Measurements from ENCODE around the gene SRP68. TPM values are rescaled to one million over a fixed set of nuclear protein-coding genes. Genes with fewer than 3 reads are reported as not detected.

The SRP68 gene
- total and polyA plus RNA-seq, 2 donors (not counting 1 experiment from before 2014, with no cell fraction given) = 29.6 to 82.3 TPM

GRCh38 chr17:76115138-76115754 lies 42.9 kb upstream of the SRP68 start:
- Histone ChIP-seq H3K27ac (ENCODE audit: low read length in 2 of 2) (no peak overlapping the region), H3K36me3 (replicated peaks in 1 of 2; ENCODE audit: control extremely low read depth in 1 of 2, control insufficient read depth in 1 of 2, extremely low read depth in 1 of 2, insufficient read depth in 2 of 2, low read length in 1 of 2) (no peaks in the 10 kb centered on the region), H3K79me2 (ENCODE audit: control insufficient read depth, insufficient read depth, low read length) (no peaks in the 10 kb centered on the region), H3K4me1 (ENCODE audit: control insufficient read depth in 2 of 2, insufficient read depth in 2 of 2, low read length in 2 of 2) (no peaks in the 10 kb centered on the region), H3K4me2 (replicated peaks; ENCODE audit: low read depth, low read length, poor library complexity, severe bottlenecking) (no peak overlapping the region), H3K27me3 (replicated peaks in 1 of 4; ENCODE audit: control extremely low read depth in 1 of 4, control insufficient read depth in 3 of 4, insufficient read depth in 4 of 4, low read length in 3 of 4) (peaks cover 0 to 6% (median 0%) of the 10 kb centered on the region in 4 experiments), H2AFZ (ENCODE audit: insufficient read depth, low read depth, low read length, poor library complexity, severe bottlenecking) (no peak overlapping the region), H3K9ac (ENCODE audit: low read length) (no peak overlapping the region), H3K9me3 (ENCODE audit: control extremely low read depth in 1 of 3, control insufficient read depth in 2 of 3, insufficient read depth in 1 of 3, low read length in 2 of 3) (no peaks in the 10 kb centered on the region), H3K4me3 (ENCODE audit: control extremely low read depth in 1 of 5, extremely low read depth in 1 of 5, insufficient read depth in 1 of 5, low read depth in 2 of 5, low read length in 4 of 5) (no peak overlapping the region), H4K20me1 (ENCODE audit: control insufficient read depth, insufficient read depth, low read length, poor library complexity, severe bottlenecking) (no peaks in the 10 kb centered on the region)
- Mint-ChIP-seq H3K27ac (no peak overlapping the region), H3K9me3 (ENCODE audit: insufficient read depth) (no peaks in the 10 kb centered on the region), H3K4me3 (no peak overlapping the region), H3K4me1 (no peaks in the 10 kb centered on the region), H3K27me3 (no peaks in the 10 kb centered on the region)
- 100% methylated on average over 3 of the region's 7 CpGs for WGBS (ENCODE audit: insufficient coverage)
- POLR2A ChIA-PET = interaction anchor here (0.5 kb wide), 1 partner anchor 165 kb away, joined by 5 read pairs; no protein-coding TSS in a partner anchor
- CTCF ChIA-PET = interaction anchor here (1.4 to 16.8 kb wide), 3 partner anchors 159 to 189 kb away, joined by 3 to 435 read pairs (median 3); no protein-coding TSS in a partner anchor
- DNase-seq (no peak), ATAC-seq (ENCODE audit: low read depth) (no peak)
- no peak for TF ChIP-seq CTCF (IDR thresholded peaks at IDR 0.05)
- no peak for TF ChIP-seq EZH2 (IDR thresholded peaks at IDR 0.05; ENCODE audit: borderline replicate concordance, insufficient read depth, low read depth, low read length, poor library complexity, severe bottlenecking)
- intact Hi-C loops (cut with micrococcal nuclease) = no loop called here

- H3K4me1 ChIP-seq (ENCODE audit: control insufficient read depth in 2 of 2, insufficient read depth in 2 of 2, low read length in 2 of 2) = no peaks in the 10 kb centered on the region
- ChIA-PET POLR2A (no interaction called here), CTCF (interaction anchor here (3.2 kb wide), 1 partner anchor 167 kb away, joined by 13 read pairs; no protein-coding TSS in a partner anchor)
- H3K4me3 ChIP-seq (ENCODE audit: control extremely low read depth in 1 of 5, extremely low read depth in 1 of 5, insufficient read depth in 1 of 5, low read depth in 2 of 5, low read length in 4 of 5) = no peak overlapping the region
- DNase-seq (no peak), ATAC-seq (ENCODE audit: low read depth) (no peak)
- 71% methylated on average over 2 of the region's 2 CpGs for WGBS (ENCODE audit: insufficient coverage)
- no peaks in the 10 kb centered on the region for H3K9me3 Mint-ChIP-seq (ENCODE audit: insufficient read depth)
- intact Hi-C loops (cut with micrococcal nuclease) = no loop called here
- no peaks in the 10 kb centered on the region for H3K36me3 ChIP-seq (replicated peaks in 1 of 2; ENCODE audit: control extremely low read depth in 1 of 2, control insufficient read depth in 1 of 2, extremely low read depth in 1 of 2, insufficient read depth in 2 of 2, low read length in 1 of 2)
- no peak for TF ChIP-seq EZH2 (IDR thresholded peaks at IDR 0.05; ENCODE audit: borderline replicate concordance, insufficient read depth, low read depth, low read length, poor library complexity, severe bottlenecking)
- TF ChIP-seq CTCF (IDR thresholded peaks at IDR 0.05) = no peak
- H3K4me3 Mint-ChIP-seq = no peak overlapping the region
- H2AFZ ChIP-seq (ENCODE audit: insufficient read depth, low read depth, low read length, poor library complexity, severe bottlenecking) = no peak overlapping the region
- H3K27me3 ChIP-seq (replicated peaks in 1 of 4; ENCODE audit: control extremely low read depth in 1 of 4, control insufficient read depth in 3 of 4, insufficient read depth in 4 of 4, low read length in 3 of 4) = no peaks in the 10 kb centered on the region
- H3K79me2 ChIP-seq (ENCODE audit: control insufficient read depth, insufficient read depth, low read length) = no peaks in the 10 kb centered on the region
- no peaks in the 10 kb centered on the region for H3K4me1 Mint-ChIP-seq
- no peaks in the 10 kb centered on the region for H4K20me1 ChIP-seq (ENCODE audit: control insufficient read depth, insufficient read depth, low read length, poor library complexity, severe bottlenecking)
- no peak overlapping the region for H3K4me2 ChIP-seq (replicated peaks; ENCODE audit: low read depth, low read length, poor library complexity, severe bottlenecking)
- no peaks in the 10 kb centered on the region for H3K9me3 ChIP-seq (ENCODE audit: control extremely low read depth in 1 of 3, control insufficient read depth in 2 of 3, insufficient read depth in 1 of 3, low read length in 2 of 3)
- no peak overlapping the region for H3K9ac ChIP-seq (ENCODE audit: low read length)
- no peak overlapping the region for H3K27ac ChIP-seq (ENCODE audit: low read length in 2 of 2)
- no peak overlapping the region for H3K27ac Mint-ChIP-seq
- no peaks in the 10 kb centered on the region for H3K27me3 Mint-ChIP-seq
These were observed 39.6 kb upstream of the SRP68 start for GRCh38 chr17:76111956-76112355.
